Measurements from ENCODE around the gene PITPNM3.

The PITPNM3 gene

DNA sequence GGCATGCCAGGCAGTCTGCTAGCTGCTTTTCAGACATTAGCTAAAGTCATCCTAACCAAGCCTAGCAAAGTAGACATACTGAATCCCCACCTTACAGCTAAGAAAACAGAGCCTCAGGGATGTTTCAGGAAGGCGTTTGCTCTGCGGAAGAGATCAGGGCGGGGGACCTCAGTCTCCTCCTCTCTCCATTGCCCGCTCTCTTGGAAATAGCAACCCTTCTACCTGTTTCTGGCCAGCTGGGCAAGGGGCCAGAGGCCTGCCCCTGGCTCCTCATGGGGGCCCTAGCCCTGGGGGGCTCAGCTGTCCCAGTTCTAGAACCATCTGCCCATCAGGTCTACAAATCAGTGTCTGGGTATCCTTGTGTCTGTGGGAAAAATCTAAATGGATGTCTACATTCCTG, 14.5 kb downstream of the PITPNM3 start:
- TF ChIP-seq, protein P1, sequence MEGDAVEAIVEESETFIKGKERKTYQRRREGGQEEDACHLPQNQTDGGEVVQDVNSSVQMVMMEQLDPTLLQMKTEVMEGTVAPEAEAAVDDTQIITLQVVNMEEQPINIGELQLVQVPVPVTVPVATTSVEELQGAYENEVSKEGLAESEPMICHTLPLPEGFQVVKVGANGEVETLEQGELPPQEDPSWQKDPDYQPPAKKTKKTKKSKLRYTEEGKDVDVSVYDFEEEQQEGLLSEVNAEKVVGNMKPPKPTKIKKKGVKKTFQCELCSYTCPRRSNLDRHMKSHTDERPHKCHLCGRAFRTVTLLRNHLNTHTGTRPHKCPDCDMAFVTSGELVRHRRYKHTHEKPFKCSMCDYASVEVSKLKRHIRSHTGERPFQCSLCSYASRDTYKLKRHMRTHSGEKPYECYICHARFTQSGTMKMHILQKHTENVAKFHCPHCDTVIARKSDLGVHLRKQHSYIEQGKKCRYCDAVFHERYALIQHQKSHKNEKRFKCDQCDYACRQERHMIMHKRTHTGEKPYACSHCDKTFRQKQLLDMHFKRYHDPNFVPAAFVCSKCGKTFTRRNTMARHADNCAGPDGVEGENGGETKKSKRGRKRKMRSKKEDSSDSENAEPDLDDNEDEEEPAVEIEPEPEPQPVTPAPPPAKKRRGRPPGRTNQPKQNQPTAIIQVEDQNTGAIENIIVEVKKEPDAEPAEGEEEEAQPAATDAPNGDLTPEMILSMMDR (IDR thresholded peaks at IDR 0.05; ENCODE audit: low read depth, low read length, missing control alignments): no peak
- H3K4me3 ChIP-seq (replicated peaks; ENCODE audit: low read depth, low read length): no peak overlapping the region
- DNase-seq (ENCODE audit: extremely low read depth, low read depth): no peak

DNA sequence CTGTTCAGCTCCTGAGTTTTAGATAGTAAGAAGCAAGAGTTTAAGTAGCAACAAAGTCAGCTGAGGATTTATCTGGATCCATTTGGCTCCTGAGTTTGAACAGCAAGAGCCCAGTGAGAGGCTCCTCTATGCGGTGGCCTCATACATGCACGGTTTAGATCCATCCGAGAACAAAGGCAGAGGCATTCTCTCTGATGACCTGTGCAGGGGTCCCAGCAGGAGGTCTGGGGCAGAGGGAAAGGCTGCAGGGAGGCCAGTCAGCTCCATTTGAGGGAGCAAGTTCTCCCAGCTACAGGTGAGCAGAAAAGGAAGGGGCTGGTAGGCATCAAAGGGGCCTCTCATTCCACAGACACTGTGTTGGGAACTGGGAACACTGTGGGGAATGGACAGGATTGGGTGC, 16.5 kb downstream of the PITPNM3 start:
- no peak overlapping the region for H3K4me3 ChIP-seq (replicated peaks; ENCODE audit: low read depth, low read length)
- no peak for DNase-seq (ENCODE audit: extremely low read depth, low read depth)
- TF ChIP-seq, protein P1 (IDR thresholded peaks at IDR 0.05; ENCODE audit: low read depth, low read length, missing control alignments): no peak

DNA sequence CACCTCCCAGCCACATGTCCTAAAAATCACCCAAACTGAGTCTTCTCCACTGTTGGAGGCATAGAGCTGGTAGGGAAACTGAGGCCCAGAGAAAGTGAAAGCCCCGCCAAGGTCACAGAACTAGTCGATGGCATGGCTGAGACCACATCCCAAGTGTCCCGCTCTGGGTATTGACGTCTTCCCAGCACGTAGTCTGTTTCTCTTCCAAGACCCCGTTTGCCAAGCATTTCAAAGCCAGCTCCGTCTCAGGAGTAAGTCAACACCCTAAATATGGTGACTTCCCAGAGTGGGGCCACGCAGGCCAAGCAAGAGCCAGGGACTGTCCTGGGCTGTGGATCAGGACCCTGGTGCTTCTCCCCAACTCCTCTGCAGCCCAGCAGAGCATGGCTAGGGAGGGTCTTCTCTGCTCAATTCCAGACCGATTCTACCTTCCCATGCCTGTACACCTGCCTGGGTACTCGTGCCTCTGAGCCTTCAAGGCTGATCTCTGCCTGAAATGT, 19.7 kb downstream of the PITPNM3 start:
- TF ChIP-seq, protein P1 (IDR thresholded peaks at IDR 0.05; ENCODE audit: low read depth, low read length, missing control alignments): no peak
- H3K4me3 ChIP-seq (replicated peaks; ENCODE audit: low read depth, low read length): no peak overlapping the region
- no peak for DNase-seq (ENCODE audit: extremely low read depth, low read depth)

DNA sequence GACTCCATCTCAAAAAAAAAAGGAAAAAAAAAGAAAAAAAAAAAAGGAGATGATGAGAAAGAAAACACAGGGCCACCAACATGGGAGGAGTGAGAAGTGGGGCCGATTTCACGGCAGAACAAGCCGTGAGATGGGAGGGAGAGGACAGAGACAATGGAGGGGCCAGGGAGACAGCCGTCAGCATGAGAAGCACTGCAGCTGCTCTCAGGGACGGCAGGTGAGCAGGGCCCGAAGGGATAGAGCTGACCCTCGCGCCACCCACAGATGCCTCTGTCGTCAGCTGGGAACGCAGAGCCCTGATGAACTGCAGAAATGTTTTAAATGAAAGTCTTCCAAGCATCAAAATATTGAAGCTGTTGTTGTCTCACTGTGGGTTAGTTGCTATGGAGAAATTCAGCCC, 20.3 kb downstream of the PITPNM3 start:
- DNase-seq (ENCODE audit: extremely low read depth, low read depth): no peak
- TF ChIP-seq, protein P1 (IDR thresholded peaks at IDR 0.05; ENCODE audit: low read depth, low read length, missing control alignments): no peak
- H3K4me3 ChIP-seq (replicated peaks; ENCODE audit: low read depth, low read length): no peak overlapping the region

DNA sequence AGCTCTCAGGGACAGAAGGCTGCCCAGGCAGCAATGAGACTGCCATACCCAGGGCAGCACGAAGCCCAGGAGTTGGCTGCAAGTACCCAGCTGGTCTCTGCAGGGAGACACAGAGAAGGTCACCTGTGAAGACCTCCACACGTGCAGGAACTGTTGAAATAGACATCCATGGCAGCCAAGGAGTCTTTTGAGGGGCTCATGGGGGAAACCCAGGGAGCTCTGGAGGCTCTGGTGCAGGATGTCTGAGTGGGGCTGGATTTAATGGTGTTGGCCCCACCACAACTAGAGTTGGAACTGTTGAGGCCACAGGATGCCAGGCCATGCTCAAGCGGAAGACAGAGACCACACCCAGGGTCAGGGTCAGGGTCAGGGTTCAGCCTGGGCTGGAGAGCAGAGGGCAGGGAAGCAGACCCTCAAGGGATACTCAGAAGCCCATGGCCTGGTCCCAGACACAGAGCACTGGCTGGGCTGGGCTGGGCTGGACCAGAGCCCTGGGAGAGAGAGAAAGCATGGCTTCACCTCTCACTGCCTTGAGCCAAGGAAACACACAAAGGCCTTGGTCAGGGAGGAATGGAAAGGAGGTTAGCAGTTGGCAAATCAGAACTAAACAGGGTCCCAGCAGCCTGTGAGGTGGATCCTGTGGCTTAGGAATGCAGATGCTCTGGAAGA, 21.4 kb downstream of the PITPNM3 start:
- TF ChIP-seq, protein P1 (IDR thresholded peaks at IDR 0.05; ENCODE audit: low read depth, low read length, missing control alignments): no peak
- DNase-seq (ENCODE audit: extremely low read depth, low read depth): no peak
- H3K4me3 ChIP-seq (replicated peaks; ENCODE audit: low read depth, low read length): no peak overlapping the region

DNA sequence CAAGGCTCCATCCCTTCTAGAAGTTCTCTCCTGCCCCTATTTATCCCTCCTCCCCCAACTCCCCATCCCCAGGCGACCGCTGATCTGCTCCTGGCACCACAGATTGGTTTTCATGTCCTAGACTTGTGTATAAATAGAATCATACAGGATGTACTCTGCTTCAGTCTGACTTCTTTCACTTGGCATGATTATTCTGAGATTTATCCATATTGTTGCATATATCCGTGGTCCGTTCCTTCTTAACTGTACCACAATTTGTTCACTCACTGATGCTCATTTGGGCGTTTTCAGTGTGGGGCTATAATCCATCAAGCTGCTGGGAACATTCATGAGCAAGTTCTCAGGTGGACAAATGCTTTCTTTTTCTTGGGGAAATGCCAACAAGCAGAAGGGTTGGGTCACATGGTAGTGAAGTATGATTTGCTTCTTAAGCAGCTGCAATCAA, 23.9 kb downstream of the PITPNM3 start:
- no peak overlapping the region for H3K4me3 ChIP-seq (replicated peaks; ENCODE audit: low read depth, low read length)

More for the DNA sequence above, 23.9 kb downstream of the PITPNM3 start:
- no peak for DNase-seq (ENCODE audit: extremely low read depth, low read depth)
- TF ChIP-seq, protein P1 (IDR thresholded peaks at IDR 0.05; ENCODE audit: low read depth, low read length, missing control alignments): no peak
